Epithelial cell of proximal tubule (primary cell): ENCODE measurements around the gene ANKMY1. TPM values are rescaled to one million over a fixed set of nuclear protein-coding genes. Genes with fewer than 3 reads are reported as not detected.

Source experiments
- DNase-seq: peaks from one replicate; pipeline ENCODE4 v3.0.0-alpha.2; 2011; ENCODE audit warnings: low read depth
- H3K4me3 ChIP-seq: 2 replicates; pipeline ENCODE4 v1.5.1; 2011; ENCODE audit warnings: low read depth, mild to moderate bottlenecking, low read length
- CTCF ChIP-seq: conservative IDR thresholded peaks from 2 replicates; pipeline ENCODE4 v1.5.1; 2012; ENCODE audit warnings: low read depth, mild to moderate bottlenecking, low read length
- total RNA-seq: library from RNA; depleted of rRNA; stranded (reverse); fragments of >200 nt; gene quantifications from 2 replicates; pipeline ENCODE4 v1.2.3, GENCODE V29; 2015

The ANKMY1 gene
- total RNA-seq, 1 donor from 2014 or later, result 4.0 TPM

GRCh38 chr2:240514631-240515030 lies 43.2 kb downstream of the ANKMY1 start:
- TF ChIP-seq CTCF, result no peak
- DNase-seq, result no peak
- no peak overlapping the region for H3K4me3 ChIP-seq

GRCh38 chr2:240513549-240514287 lies 44.1 kb downstream of the ANKMY1 start:
- peak; percentile 15 for DNase-seq
- TF ChIP-seq CTCF, result peak; percentile 93
- no peak overlapping the region for H3K4me3 ChIP-seq

GRCh38 chr2:240512666-240513535 lies 44.9 kb downstream of the ANKMY1 start:
- no peak overlapping the region for H3K4me3 ChIP-seq
- DNase-seq, result no peak
- no peak for TF ChIP-seq CTCF

- H3K4me3 ChIP-seq, result no peak overlapping the region
- TF ChIP-seq CTCF, result no peak
- DNase-seq, result no peak
These were observed 45.7 kb downstream of the ANKMY1 start for GRCh38 chr2:240512109-240512485.

GRCh38 chr2:240511351-240512108 lies 46.3 kb downstream of the ANKMY1 start:
- no peak overlapping the region for H3K4me3 ChIP-seq
- no peak for TF ChIP-seq CTCF
- DNase-seq, result no peak

GRCh38 chr2:240510513-240511210 lies 47.1 kb downstream of the ANKMY1 start:
- DNase-seq, result no peak

More at GRCh38 chr2:240510513-240511210, 47.1 kb downstream of the ANKMY1 start:
- H3K4me3 ChIP-seq, result no peak overlapping the region
- TF ChIP-seq CTCF, result no peak
